Hematopoietic multipotent progenitor cell treated with erythropoietin and hydrocortisone succinate and interleukin-3 and kit ligand, for 8 days (in vitro differentiated cells): Measurements from ENCODE around the gene SND1.
"Not testable (repeated sequence)": the region's sequence is repeated elsewhere in the genome, so short reads cannot be mapped to it uniquely, and the experiment has no call there.

Experiments
- DNase-seq: peaks from one replicate; pipeline ENCODE4 v3.0.0-alpha.2; 2015

The SND1 gene

DNA sequence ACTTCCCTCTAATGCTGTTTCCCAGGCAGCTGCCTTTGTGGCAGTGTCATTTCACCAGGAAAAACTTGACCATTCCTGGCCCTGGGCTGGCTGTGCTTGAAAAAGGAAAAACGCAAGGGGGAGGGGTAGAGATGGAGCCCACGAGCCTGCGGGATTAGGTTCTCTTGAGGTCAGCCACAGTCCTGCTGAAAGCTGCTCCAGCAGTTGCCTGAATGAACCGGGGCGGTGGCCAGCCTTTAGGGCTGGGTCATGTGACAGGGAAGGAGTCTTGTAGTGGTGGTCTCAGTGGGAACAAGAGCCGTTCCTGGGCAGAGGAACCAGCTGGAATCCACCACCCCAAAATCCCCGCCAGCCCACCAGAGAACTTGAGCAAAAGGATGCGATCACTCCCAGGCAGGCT is 430.4 kb downstream of the SND1 start:
- no peak for DNase-seq

- DNase-seq = no peak
These were observed 433.1 kb downstream of the SND1 start for GRCh38 chr7:128084896-128085608.

GRCh38 chr7:128090492-128090891 is 438.5 kb downstream of the SND1 start:
- no peak for DNase-seq

- no peak for DNase-seq
These were observed 439.1 kb downstream of the SND1 start for GRCh38 chr7:128091106-128091505.

GRCh38 chr7:128092221-128092620 is 440.2 kb downstream of the SND1 start:
- no peak for DNase-seq

GRCh38 chr7:128093614-128094570 is 441.9 kb downstream of the SND1 start:
- DNase-seq = no peak

DNA sequence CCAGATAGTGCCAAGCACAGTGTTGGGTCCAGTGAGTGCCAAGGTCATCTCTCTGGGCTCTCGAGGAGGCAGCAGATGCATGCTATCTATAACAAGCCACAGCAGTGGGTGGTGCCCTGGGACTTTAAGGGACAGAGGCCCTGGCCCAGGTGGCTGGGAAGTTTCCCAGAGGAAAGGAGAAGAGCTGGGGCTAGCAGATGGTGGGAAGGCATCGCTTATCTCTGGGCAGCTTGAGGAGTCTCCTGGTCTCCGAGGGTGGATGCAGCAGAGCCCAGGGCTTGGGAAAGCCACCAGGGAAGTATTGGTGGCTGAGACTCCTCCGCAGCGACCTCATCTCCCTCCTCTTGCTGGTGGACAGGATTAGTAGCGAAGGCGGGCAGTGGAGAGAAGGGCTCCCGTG is 442.7 kb downstream of the SND1 start:
- no peak for DNase-seq

- no peak for DNase-seq
These were observed 445.3 kb downstream of the SND1 start for GRCh38 chr7:128097211-128097731.

DNA sequence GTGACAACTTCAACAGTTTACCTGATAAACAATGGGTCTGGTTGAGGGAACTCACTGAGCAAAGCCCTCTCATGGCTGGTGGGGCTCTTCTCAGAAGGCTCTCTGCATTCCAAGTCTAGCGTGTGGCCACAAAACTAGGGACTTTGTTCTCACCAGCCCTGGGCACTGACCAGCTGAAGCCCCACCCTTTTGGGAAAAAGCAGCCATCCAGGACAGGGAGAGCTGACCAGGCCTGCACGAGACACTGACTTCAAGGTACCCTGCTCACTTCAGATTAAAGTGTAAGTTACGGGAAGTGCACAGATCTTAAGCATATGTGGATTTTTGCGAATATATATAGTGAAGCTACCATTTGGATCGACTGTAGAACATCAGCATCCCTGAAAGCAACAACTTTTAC is 446.6 kb downstream of the SND1 start:
- DNase-seq = no peak

- peak; percentile 45 for DNase-seq
These were observed 447.2 kb downstream of the SND1 start for GRCh38 chr7:128099204-128099671.

DNA sequence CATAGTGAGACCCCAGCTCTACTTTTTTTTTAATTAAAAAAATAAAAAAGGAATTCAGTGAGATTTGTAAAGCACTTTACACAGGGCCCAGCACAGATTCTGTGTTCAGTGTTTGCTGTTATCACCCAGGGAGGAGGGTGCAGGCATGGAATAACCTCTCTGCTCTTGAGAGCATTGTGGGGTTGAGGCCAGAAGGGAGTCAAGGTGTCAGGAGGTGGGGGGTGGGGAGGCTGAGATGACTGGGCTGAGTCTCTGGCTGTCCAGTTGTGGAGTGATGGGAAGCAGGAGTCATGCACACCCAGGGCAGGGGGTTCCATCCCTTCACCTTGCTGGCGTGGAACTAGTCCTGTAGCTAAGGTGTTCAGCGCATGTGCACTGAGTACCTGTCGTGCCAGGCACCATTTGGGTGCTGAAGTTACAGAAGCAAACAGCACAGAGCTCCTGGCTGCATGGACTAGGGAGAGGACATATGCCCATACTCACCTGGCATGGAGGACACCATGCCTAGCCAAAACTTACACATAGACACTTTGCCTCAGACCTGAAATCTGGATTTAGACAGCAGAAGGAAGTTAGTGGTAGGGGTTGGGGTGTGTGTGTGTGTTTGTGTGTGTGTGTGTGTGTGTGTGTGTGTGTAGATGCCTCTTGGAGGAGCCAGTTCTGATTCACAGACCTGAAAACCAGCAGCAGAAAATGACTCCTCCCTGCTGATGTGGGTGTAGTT is 448.4 kb downstream of the SND1 start:
- no peak for DNase-seq

DNA sequence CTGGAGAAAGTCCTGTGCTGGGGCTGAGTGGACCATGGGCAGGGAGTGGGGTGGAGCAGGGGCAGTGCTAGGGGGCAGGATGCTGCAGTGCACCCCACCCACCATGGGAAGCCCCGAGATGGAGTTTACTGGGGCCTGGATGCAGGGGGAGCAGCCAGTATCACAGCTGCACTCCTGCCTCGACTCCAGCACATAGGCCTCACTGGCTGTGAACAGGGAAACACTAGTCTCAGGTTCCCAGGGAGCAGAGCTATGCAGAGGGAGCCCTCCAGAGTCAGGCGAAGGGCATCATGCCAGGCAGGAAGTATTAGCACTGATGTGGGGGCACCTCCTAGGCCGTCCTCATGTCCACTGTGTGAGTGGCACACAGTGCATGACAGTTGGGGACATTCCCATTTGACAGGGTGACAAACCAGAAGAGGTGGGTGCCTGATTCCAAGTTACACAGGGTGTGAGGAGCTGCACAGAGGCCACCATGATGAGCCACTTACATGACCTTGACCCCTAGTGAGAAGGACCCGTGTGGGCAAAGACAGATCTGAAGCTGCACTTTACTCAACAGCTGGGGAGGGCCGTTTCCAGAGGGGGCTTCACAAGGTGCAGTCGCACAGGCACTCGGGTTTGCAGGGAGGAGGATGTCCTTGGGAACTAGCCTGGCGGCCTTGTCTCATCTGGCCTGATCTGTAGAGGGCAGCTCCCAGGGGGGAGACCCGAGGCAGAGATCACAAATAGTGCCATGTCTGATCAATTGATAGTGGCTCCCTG is 449.1 kb downstream of the SND1 start:
- no peak for DNase-seq

DNA sequence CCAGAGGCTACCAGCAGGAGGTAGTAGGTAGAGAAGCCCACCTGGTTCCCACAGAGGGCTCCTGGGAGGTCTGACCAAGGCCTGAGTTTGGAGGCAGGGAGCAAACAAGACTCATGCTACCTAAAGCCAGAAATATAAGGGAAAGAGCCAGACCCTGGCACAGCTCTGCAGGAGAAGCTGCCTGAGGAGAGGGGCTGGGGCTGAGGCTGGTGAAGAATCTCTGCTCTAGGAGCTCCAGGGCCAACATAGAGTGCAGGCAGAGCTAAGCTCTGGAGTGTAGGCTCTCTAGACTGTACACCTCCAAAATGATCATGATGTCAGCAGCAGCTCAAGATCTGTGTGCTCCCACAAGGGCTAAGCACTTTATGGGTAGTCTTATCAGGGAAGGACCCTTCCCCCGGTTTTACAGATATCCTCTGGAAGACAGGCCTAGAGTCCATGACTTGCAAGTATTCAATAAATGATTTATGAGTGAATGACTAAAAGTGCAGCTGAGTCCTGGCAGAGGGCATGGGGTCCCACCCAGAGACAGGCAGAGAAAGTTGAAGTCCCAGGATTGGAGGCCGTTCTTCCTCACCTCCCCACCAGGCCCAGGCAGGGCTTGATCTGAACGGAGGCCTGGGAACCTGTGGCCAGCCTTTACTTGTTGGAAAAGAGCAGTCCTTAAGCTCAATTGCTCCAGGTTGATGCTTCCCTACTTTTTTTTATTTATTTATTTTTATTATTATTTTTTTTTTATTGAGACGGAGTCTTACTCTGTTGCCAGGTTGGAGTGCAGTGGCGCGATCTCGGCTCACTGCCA is 450.7 kb downstream of the SND1 start:
- DNase-seq = no peak

GRCh38 chr7:128103498-128104107 is 451.6 kb downstream of the SND1 start:
- peak; percentile 14 for DNase-seq

- DNase-seq = no peak
These were observed 452.2 kb downstream of the SND1 start for GRCh38 chr7:128104108-128104742.

GRCh38 chr7:128105228-128106022 is 453.4 kb downstream of the SND1 start:
- no peak for DNase-seq

DNA sequence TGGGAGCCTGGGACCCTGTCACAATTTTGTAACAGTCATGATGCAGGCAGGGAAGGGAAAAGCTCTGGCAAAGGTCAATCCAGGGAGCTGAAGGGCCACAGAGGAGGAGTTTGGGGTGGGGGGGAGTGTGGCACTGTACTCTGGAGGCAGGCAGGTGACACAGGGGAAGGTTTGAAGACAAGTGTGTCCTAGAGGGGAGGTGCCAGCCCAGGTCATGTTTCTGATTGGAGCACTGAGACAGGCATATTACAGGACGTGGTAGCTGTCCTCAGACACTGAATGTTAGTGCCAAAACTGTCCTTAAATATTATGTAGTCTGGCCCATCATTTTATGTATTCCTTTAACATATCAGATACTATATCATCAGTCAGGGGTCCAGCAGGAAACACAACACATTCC is 454.8 kb downstream of the SND1 start:
- DNase-seq = no peak

- DNase-seq = not testable (repeated sequence)
These were observed 455.5 kb downstream of the SND1 start for GRCh38 chr7:128107516-128107915.

GRCh38 chr7:128108129-128108528 is 456.1 kb downstream of the SND1 start:
- DNase-seq = no peak
